HepG2 (cell line): Measurements from ENCODE around the gene ZNF557.

Experiments
- CHD2 ChIP-seq: IDR thresholded peaks from 2 replicates; pipeline ENCODE4 v1.6.1; 2011; ENCODE audit warnings: low read depth, low read length, improper control_type of control experiment
- NFYB ChIP-seq: sonication (generic); formaldehyde crosslinking; IDR thresholded peaks from 2 replicates; pipeline ENCODE4 v1.4.0; 2020; ENCODE audit warnings: missing genetic modification reagents
- PHF20 ChIP-seq: sonication (generic); formaldehyde crosslinking; IDR thresholded peaks from 2 replicates; pipeline ENCODE4 v1.5.0; 2020; ENCODE audit warnings: mild to moderate bottlenecking, missing genetic modification reagents
- POLR2AphosphoS5 ChIP-seq: IDR thresholded peaks from 2 replicates; pipeline ENCODE4 v1.6.1; 2012; ENCODE audit warnings: low read depth, low read length
- ZBTB10 ChIP-seq: sonication (generic); formaldehyde crosslinking; IDR thresholded peaks from 2 replicates; pipeline ENCODE4 v1.4.0; 2020; ENCODE audit warnings: missing genetic modification reagents, borderline replicate concordance
- ZNF33B ChIP-seq: sonication (generic); formaldehyde crosslinking; IDR thresholded peaks from 2 replicates; pipeline ENCODE4 v1.5.1; 2020; ENCODE audit warnings: mild to moderate bottlenecking, missing genetic modification reagents

GRCh38 chr19:7120499-7120898 lies 51.0 kb downstream of the ZNF557 start:
- TF ChIP-seq NFYB (CRISPR knock-in tag): no peak
- TF ChIP-seq CHD2: no peak
- TF ChIP-seq ZNF33B (CRISPR knock-in tag): no peak
- no peak for TF ChIP-seq PHF20 (CRISPR knock-in tag)
- no peak for TF ChIP-seq ZBTB10
- TF ChIP-seq POLR2AphosphoS5: no peak
